ENCODE results near the gene LRP4.

Gene LRP4

GRCh38 chr11:46917762-46918082 lies 628 bp downstream of the LRP4 start:
- DNase-seq = no peak

DNA sequence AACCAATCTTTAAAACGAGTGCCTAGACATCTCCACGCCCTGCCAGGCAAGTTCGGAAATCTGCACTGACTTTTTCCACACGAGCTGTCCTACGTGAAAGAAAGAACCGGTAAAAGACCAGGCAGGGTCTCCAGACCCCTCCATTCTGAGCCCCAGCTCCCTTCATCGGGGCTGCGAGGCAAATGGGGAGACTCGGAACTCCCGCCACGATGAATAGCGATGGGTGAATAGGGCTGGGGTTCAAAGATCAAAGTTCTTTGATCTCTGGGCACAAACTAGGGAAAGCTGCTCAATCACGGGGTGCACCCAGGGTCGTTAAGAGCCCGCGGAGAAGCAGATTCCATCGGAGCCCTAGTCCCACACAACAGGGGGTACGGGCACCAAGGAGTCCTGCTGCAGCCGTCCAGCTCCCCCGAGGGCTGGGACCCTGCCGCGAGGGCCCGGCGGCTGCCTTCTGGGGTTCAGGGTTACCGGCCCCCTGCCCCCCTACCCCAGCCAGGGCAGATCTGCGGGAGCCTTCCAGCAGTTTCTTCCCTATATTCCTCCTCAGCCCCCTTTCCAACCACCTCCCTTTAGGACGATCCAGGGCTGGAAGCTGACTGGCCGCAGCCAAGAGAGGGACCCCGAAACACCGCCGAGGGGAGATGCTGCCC lies 1.1 kb downstream of the LRP4 start:
- no peak for DNase-seq

DNA sequence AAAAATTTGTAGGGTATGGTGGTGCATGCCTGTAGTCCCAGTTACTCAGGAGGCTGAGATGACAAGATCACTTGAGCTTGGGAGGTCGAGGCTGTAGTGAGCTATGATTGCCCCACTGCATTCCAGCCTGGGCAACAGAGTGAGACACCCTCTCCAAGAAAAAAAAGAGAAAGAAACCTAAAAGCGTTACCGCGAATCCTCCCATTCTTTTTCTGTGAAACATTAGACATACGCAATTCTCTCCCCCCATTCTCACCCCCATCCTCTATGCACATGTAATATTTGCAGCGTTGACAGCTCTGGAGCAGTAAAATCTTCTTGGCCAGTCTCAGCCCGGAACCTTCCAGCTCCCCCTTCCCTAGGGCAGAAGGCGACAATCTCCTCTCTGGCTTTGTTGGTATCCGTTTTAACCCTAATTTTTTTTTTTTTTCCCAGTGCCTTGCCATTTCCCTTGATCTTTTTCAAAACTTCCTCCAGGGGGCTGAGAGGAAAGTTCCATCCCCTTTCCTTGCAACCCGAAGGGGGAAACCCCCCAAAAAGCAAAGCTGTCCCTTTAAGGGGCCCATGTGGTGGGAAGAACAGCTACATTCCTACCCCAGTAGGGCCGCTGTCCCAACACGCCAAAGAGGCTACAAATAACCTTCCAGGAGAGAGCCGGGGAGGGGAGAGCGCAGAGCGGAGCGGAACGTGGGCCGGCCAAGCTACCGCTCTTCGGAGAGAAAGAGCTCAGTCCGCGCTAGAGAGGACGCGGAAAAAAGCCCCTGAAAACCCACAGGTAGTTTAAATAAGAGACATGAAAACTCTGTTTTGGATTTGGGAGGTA lies 1.9 kb downstream of the LRP4 start:
- DNase-seq = no peak

DNA sequence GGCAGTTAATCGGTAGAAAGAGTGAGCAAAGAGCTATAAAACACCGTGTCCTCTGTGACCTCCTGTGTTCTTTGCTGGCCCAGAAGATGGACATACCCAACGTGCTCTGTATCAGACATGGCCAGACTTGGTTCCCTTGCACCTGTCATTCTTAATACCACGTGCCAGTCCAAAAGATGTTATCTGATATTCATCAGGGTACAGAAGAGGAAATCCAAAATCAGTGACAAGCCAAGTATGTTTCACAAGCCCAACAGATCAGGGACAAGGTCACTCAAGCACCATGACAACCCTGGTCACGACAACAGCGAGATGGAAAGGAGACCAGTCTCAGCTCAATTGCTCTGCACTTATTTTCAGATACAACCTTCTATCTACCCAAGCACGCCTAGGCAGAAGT lies 3.4 kb downstream of the LRP4 start:
- DNase-seq = no peak

- DNase-seq = no peak
Observed at GRCh38 chr11:46914363-46914762, 4.0 kb downstream of the LRP4 start.

GRCh38 chr11:46913484-46913883 lies 4.9 kb downstream of the LRP4 start:
- DNase-seq = no peak

GRCh38 chr11:46912526-46913150 lies 5.7 kb downstream of the LRP4 start:
- DNase-seq = no peak

- no peak for DNase-seq
Observed at GRCh38 chr11:46907606-46908005, 10.7 kb downstream of the LRP4 start.

DNA sequence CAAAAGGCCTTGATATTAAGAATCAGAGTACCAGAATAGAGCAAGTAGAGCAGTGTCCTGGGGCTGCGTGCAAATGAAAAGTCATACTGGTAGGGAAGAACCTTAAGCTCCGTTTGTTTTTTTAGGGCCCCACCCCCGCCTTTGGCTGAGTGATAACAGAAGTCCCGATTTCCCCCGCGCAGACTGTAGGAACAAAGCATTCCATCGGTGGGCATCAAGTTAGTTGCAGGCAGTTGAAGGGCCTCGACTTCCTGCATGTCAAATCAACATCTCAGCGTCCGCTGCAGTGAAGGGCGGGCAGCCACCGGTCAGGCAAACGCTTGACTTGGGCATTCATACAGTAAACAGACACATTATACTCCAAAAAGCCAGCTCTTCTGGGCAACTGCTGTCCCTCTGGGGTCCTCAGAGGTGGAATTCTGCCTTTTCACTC lies 11.7 kb downstream of the LRP4 start:
- no peak for DNase-seq

- DNase-seq = no peak
Observed at GRCh38 chr11:46905806-46906205, 12.5 kb downstream of the LRP4 start.

GRCh38 chr11:46903846-46904245 lies 14.5 kb downstream of the LRP4 start:
- DNase-seq = no peak

DNA sequence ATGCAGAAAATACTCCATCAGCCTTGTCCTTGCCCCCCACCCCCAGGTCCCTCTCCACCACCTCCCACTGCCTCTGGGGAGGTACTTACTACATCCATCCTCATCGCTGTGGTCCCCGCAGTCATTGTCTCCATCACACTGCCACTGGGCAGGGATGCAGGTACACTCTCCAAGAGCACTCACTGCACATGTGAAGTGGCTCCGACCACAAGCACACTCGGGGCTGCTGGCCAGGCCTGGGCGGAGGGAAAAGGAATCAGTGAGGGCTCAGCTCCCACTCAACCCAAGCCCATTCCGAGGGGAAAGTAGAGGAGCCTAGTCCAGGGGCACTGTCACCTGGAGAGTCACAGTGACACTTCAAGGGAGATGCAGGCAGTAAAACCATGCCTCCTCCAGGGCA lies 15.7 kb downstream of the LRP4 start:
- DNase-seq = no peak

GRCh38 chr11:46901156-46901555 lies 17.2 kb downstream of the LRP4 start:
- no peak for DNase-seq

DNA sequence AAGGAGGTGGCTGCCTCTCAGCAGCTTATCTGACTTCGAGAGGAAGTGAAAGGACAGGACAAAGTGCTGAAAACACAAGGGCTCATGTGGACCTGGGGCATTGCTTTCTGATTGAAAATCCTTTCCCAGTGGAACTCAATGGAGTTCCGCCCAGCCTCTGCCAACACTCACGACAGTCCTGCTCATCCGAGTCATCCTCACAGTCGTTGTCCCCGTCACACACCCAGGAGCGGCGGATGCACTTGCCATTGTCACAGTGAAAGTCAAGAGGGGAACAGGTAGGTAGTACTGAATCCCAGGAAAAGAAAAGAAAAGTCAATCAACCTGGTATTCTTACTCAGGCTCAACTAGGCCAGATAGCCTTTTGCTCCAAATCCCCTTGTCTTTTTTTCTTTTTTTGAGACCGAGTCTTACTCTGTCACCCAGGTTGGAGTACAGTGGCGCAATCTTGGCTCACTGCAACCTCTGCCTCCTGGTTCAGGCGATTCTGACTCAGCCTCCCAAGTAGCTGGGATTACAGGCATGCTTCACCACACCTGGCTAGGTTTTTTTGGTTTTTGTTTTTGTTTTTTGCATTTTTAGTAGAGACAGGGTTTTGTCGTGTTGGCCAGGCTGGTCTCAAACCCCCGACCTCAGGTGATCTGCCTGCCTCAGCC lies 18.1 kb downstream of the LRP4 start:
- DNase-seq = no peak

GRCh38 chr11:46899501-46900025 lies 18.8 kb downstream of the LRP4 start:
- DNase-seq = no peak

GRCh38 chr11:46898396-46899095 lies 19.8 kb downstream of the LRP4 start:
- DNase-seq = no peak

DNA sequence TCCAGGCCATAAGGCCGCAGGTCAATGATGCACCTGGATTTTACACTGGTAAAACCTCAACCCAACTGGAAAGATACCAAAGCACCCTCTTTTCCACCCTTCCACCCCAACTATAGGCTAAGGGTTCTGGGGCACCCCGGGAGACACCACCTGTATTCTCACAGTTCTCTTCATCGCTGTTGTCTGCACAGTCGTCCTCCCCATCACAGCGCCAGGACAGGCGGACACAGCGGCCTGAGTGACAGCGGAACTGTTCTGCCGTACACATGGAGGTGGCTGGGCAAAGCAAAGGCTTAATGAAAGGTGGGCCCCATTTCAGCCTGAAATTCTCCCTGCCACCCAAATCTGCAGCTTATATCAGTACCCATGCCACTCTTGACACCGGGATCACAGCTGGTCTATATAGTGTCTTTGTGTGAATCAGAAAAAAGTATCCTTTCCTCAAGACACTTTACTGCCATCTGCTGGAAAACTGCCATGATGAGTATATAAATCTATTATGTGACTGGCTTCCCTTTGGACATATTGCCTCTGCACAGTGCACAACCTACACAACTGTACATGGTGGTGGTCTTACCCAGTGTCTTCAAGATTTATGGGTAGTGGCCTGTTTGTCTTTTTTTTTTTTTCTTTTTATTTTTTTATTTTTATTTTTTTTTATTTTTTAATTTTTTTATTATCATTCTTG lies 21.5 kb downstream of the LRP4 start:
- peak; percentile 21 for DNase-seq

DNA sequence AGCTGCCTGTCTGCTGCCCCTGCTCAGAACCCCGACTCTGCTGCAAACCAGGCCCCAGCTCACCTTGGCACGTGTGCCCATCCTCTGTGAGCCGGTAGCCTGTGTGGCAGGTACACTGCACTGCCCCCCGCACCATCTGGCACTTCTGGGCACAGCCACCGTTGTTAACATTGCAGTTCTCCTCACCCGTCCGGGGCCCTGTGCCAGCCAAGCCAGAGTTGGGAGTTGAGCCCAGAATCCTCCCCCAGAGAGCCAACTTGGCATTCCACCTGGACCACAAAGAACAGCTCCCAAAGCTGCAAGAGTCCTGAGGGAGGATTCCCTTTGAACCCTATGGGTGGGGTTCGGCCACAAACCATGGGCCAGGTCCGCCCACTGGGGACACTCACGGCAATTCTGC lies 22.5 kb downstream of the LRP4 start:
- peak; percentile 47 for DNase-seq

DNA sequence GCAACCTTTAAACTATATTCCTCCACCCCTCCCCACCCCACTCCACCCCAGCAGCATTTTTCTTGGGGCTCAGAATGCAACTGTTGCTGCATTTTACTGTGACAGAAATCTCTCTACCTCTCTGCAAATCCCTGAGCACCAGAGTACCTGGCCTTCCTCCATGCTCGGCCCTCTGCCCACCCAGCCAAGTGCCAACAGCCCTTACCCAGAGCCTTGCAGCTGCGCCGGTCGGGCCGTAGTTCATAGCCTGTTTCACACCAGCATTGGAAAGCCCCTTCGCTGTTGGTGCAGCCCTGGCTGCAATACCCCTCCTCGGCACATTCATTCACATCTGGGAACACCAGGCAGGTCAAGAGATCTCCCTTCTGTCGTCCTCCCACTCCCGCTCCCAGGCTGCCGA lies 23.4 kb downstream of the LRP4 start:
- DNase-seq = no peak

DNA sequence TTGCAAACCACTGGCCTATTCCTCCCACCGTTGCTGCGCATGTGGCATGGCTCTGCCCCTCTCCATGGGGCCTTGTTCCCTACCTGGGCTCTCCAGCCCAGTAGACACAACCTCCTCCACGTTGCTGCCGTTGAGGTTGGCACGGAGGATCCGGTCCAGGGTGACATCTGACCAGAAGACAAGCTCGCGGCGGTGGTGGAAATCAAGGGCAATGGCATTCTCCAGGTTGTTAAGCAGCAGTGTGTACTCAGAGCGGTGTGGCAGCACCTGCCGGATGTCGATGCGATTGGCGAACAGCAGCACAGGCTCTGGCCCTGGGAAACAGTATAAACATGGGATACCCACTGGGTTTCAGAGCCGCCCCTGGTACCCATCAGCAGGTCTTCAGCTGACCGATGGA lies 23.8 kb downstream of the LRP4 start:
- no peak for DNase-seq

GRCh38 chr11:46892838-46893237 lies 25.5 kb downstream of the LRP4 start:
- DNase-seq = no peak

GRCh38 chr11:46892109-46892508 lies 26.2 kb downstream of the LRP4 start:
- DNase-seq = no peak
